ENCODE measurements around the gene PLA2G2F.

DNA sequence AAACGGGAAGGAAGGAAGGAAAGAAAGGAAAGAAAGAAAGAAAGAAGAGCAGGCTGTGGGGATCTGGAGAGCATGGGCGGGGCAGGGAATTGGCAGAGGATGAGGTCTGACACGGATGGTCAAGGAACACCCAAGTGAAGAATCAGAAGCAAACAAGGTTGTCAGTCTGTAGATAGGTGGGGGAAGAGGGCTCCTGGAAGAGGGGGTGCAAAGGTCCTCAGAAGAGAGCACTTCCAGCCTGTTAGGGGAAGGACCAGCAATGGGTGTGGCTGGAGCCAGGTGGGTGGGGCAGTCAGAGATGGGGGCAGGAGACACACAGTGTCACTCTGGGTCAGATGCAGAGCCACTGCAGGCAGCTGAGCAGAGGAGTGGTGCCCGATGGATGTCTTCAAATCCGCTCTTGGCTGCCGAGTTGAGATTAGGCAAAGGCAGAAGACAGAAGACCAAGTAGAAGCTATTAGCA lies 58.2 kb downstream of the PLA2G2F start:
- TF ChIP-seq, protein P1, sequence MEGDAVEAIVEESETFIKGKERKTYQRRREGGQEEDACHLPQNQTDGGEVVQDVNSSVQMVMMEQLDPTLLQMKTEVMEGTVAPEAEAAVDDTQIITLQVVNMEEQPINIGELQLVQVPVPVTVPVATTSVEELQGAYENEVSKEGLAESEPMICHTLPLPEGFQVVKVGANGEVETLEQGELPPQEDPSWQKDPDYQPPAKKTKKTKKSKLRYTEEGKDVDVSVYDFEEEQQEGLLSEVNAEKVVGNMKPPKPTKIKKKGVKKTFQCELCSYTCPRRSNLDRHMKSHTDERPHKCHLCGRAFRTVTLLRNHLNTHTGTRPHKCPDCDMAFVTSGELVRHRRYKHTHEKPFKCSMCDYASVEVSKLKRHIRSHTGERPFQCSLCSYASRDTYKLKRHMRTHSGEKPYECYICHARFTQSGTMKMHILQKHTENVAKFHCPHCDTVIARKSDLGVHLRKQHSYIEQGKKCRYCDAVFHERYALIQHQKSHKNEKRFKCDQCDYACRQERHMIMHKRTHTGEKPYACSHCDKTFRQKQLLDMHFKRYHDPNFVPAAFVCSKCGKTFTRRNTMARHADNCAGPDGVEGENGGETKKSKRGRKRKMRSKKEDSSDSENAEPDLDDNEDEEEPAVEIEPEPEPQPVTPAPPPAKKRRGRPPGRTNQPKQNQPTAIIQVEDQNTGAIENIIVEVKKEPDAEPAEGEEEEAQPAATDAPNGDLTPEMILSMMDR (IDR thresholded peaks at IDR 0.05), result no peak
- no peak for TF ChIP-seq POLR2A (IDR thresholded peaks at IDR 0.05)

All from testis (tissue), 2 donors.